Astrocyte of the cerebellum (primary cell): Measurements from ENCODE around the gene PRSS56.

ENCODE experiments used
- DNase-seq: peaks from one replicate; pipeline ENCODE4 v3.0.0-alpha.2; 2011; ENCODE audit warnings: low read depth
- H3K4me3 ChIP-seq: 2 replicates; pipeline ENCODE4 v1.5.1; 2011; ENCODE audit warnings: mild to moderate bottlenecking, low read depth, low read length, moderate library complexity
- CTCF ChIP-seq: IDR thresholded peaks from 2 replicates; pipeline ENCODE4 v1.5.1; 2012; ENCODE audit warnings: low read length, low read depth, moderate library complexity, mild to moderate bottlenecking; ENCODE audit errors: missing control alignments
- in situ Hi-C: cut with HindIII; loops from 2 replicates; pipeline ENCODE4 v1.10.0; 2017; ENCODE audit warnings: low sequenced_read_pairs

Gene PRSS56

DNA sequence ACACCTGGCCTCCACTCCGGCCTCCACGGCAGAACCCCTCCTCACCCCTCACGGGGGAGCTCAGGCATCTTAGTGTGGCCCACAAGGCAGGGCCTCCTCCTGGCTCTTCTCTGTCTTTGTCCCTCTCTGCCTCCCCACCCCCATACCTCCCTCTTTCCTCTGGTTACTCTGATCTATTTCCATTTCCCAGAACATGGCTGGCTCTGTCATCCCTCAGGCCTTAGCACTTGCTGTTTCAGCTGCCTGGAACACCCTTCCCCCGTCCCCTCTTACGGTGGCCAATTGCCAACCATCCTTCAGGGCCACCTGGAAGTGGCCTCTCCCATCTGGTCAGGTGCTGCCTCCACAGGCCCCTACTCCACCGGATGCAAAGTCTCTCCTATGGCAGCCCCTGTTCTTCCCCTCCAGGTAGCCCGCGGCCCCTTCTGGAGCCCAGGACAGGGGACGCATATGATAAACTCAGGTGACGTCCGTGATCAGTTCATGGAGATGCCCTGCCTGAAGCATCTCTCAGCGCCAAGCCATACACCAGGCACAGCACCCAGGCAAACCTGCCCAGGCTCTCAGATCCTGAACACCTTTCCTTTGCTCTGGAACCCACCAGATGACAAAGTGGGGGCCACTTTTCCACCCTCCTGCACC lies 28.9 kb upstream of the PRSS56 start:
- TF ChIP-seq CTCF: no peak
- no peak overlapping the region for H3K4me3 ChIP-seq
- DNase-seq: no peak
- in situ Hi-C loops: no loop called here

DNA sequence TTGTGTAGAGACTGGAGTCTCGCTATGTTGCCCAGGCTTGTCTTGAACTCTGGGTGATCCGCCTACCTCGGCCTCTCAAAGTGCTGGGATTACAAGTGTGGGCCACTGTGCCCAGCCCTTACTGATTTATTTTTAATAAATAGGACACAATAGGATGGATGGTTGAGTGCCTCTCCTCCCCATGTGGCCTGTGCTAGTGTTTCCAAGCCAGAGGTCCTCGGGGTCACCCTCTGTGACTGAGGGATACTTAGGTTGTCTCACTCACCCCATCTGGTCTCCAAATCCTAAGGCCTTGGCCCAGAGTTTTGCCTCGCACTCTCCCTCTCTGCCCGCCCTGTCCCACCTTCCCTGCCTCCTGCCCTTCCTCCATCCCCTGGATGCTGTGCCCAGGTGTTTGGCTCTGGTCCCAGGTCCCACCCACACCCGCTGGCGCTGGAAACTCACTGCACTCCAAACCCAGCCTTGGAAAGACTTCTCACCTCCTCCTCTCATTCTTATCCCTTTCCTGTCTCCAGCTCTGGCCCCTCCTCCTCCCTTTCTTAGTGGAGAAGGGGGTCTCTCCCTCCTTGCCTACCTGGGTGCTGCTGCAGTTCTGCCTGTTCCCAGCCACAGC lies 27.8 kb upstream of the PRSS56 start:
- H3K4me3 ChIP-seq: no peak overlapping the region
- TF ChIP-seq CTCF: no peak
- DNase-seq: no peak
- in situ Hi-C loops: no loop called here

DNA sequence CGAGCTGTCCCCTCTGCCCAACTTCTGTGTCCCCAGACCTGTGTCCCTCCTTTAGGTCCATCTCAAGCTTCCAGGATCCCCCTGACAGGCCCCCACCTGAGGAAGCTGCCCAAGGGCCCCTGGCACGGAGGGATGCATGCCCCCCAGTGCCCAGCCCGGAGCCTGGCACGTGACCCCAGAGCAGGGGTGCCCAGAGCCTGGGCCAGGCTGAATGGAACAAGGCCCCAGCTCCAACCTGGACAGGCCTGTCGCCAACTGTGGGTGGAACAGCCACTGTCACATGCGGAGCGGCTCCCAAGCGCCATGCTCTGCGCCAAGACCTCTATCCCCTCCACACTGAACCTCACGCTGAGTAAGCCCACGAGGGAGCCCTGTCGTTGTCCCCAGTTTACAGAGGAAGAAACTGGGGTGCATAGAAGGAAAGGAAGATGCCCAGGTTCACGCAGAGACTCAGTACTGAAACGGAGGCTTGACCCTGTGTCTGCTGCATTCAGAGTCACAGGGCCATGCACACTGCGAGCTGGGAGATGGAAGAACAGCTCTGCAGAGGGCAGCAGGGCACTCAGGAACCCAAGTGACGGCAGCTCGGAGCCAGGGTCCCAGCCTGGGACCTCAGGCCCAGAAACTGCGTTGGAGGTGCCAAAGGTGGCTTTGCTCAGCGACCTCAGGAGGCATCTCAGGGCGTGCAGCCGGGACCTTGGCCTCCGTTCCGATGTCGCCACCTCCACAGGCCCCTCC lies 27.1 kb upstream of the PRSS56 start:
- TF ChIP-seq CTCF: no peak
- H3K4me3 ChIP-seq: no peak overlapping the region

DNA sequence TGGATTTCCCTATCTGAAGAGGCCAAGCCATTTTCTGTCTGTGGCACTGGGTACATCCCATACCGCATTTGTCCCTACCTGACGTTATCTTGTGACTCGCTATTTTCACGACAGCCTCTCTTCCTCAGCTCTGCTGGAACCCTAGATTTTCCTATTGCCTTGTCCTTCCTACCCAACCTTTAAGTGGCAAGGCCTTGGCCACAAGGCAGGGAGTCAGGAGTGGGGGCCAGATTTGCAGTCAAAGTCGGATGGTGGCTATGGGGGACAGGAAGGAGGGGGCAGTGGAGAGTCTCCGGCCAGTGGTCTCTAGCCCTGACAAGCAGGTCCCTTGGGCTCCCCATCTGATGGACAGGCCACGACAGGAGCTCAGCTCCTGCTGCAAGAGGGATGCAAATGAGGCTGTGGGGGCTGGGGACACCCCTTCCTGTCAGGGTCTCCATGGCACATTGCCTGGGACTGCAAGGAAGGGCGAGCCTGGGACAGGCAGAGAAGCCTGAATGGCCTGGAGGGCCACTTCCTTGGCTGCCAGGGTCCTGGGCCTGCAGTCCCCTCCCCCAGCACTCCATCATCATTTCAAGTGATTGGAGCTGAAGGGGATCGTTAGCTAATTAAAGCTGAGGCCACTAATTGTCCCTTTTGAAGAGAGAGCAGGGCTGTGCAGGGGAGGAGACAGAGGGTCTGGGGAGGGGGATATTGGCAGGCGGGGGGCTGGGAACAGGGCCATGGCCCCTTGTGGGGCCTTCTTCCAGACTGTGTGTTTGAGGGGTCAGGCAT lies 26.3 kb upstream of the PRSS56 start:
- in situ Hi-C loops: no loop called here
- no peak for DNase-seq
- TF ChIP-seq CTCF: no peak
- H3K4me3 ChIP-seq: no peak overlapping the region

More for the DNA sequence above, 27.1 kb upstream of the PRSS56 start:
- in situ Hi-C loops: no loop called here
- DNase-seq: no peak

- H3K4me3 ChIP-seq: no peak overlapping the region
- no peak for DNase-seq
- no peak for TF ChIP-seq CTCF
- in situ Hi-C loops: no loop called here
Observed at GRCh38 chr2:232494542-232494941, 25.6 kb upstream of the PRSS56 start.

DNA sequence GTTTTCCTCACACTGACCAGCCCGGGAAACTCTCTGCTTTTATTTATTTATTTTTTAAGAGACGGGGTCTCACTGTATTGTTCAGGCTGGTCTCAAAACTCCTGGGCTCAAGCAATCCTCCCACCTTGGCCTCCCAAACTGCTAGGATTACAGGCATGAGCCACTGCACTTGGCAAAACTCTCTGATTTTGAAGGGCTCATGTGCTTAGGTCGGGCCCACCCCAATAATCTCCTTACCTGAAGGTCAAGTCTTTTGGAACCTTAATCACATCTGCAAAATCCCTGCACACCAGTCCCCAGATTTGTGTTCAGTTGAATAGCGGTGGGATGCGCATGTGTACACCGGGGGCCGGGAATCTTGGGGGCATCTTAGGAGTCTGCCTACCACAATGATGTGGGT lies 24.9 kb upstream of the PRSS56 start:
- in situ Hi-C loops: no loop called here
- DNase-seq: no peak
- no peak overlapping the region for H3K4me3 ChIP-seq
- TF ChIP-seq CTCF: no peak
